ENCODE results near the gene ELMO1. TPM values are rescaled to one million over a fixed set of nuclear protein-coding genes. Genes with fewer than 3 reads are reported as not detected.
"Not testable (repeated sequence)": the region's sequence is repeated elsewhere in the genome, so short reads cannot be mapped to it uniquely, and the experiment has no call there.

ELMO1 gene
- total RNA-seq, 1 donor from 2014 or later, result 59.9 TPM

- no peak for DNase-seq
Observed at GRCh38 chr7:37186753-37187152, 261.9 kb downstream of the ELMO1 start.

- no peak for DNase-seq
Observed at GRCh38 chr7:37181550-37181932, 267.1 kb downstream of the ELMO1 start.

DNA sequence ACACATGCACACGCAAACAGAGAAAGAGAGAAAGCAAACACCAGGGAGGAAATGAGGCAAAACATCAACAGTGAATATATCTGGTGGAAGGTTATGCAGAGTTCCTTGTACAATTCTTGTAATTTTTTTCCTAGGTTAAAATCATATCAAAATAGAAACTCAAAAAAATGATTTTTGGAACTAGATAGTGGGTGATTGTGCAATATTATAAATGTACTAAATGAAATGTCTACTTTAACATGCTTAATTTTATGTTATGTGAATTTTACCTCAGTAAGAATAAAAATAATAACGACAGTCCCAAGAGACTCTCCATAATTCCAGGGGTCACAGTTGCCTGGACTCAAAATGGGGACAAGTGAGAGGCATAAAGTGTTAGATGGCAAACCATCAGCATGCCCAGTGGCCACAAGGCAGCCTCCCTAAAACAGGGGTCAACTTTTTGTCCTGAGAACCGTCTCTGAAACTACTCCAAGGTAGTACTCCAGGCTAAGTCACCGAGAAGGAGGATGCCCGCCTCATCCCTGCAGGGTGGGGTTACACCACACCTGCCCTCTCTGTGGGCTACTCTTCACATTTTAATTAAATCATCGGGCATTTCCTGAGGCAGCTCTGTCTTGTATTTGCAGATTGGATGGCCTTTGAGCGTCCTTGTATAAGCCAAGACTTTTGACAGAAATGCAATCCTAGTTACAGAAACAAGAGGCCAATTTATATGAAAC lies 267.7 kb downstream of the ELMO1 start:
- DNase-seq, result no peak

DNA sequence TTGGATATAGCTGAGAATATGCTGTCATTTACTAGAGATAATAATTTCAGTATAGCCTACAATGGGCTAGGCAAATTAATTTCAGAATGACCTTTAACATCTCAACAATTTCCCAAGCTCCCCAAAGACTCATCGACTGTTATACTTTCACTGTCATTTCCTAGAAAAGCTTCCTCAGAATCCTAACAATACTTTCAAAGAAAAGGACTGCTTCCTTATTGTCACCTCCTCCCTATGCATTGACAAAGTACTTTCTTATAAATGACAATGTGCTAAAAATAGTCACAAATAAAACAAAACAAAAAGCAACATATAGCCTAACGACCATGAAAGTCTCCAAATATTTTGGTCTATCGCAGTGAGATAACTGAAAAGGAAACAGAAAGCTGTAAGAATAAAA lies 272.6 kb downstream of the ELMO1 start:
- no peak for DNase-seq

DNA sequence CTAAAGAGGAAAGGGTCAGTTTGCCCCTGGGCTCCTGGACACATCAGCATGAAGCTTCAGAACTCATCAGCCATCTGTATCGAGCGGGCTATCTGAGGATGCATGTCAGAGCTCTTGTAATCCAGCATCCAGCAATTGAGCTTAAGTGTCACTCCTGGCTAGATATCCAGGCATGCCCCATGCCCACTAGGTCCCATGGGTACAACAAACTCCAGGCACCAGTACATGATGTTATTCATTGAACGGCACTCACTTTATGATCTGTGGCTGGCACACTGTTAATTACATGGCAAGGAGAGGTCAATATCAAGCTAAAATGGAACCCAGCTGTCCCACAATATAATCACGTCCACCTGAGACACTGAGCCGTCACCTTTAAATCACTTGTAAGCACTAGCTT lies 274.2 kb downstream of the ELMO1 start:
- no peak for DNase-seq

DNA sequence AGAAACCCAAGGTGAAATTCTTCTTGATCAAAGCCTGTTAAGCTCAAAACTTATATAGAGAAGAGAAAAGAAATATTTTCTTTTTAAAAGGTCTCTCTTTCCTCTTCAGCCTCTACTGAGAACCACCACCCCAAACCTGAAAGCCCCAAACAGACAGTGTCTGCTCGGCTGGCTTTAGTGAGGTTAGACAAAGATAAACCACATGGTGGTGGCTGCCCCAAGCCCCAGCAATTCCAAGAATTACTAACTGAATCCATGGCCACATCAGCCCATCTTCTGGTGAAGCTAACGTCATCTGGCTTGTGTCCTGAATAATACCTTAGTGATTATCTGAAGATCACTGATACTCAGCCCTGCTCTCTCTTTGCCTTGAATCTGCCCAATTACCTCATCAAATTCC lies 275.0 kb downstream of the ELMO1 start:
- DNase-seq, result no peak

GRCh38 chr7:37162106-37162505 lies 286.6 kb downstream of the ELMO1 start:
- peak; percentile 48 for DNase-seq

- DNase-seq, result no peak
Observed at GRCh38 chr7:37160656-37161055, 288.0 kb downstream of the ELMO1 start.

GRCh38 chr7:37153376-37153775 lies 295.3 kb downstream of the ELMO1 start:
- no peak for DNase-seq

GRCh38 chr7:37151741-37152413 lies 296.8 kb downstream of the ELMO1 start:
- DNase-seq, result no peak

DNA sequence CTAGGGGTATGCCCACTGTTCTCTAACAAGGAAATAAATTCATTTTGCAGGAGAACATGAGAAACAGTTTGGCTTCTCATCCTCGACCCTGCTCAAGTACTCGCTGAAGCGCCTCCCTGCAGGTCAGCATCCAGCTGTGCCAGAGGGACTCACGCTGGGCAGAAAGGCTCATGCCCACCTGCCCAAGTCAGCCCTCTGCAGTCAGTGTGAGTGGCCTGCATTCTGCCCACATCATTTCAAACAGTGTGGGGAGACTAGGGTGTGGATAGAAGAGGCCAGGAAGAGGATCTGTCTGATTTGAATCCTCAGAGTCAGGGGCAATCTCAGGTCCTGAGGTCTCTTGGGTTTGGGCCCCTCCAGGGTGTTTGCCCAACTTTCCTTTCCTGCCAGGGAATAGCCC lies 297.8 kb downstream of the ELMO1 start:
- DNase-seq, result no peak

DNA sequence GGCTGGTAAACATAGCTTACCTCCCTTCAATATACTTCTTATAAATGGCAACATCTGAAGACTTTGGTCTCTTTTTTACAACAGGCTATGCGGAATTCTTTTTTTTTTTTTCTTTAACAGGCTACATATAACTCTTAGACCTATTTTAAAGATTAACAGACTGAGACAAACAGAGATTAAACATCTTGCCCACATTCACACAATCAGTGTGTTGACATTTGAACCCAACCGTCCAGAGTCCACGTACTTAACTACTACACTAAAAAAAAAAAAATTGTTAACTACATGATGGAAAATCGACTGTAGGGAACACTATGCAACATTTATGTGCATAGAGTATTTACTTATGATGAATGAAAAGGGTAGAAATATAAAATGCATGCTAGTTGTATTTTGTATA lies 298.5 kb downstream of the ELMO1 start:
- no peak for DNase-seq

- no peak for DNase-seq
Observed at GRCh38 chr7:37149773-37150124, 298.9 kb downstream of the ELMO1 start.

GRCh38 chr7:37149051-37149772 lies 299.5 kb downstream of the ELMO1 start:
- DNase-seq, result peak; percentile 77

DNA sequence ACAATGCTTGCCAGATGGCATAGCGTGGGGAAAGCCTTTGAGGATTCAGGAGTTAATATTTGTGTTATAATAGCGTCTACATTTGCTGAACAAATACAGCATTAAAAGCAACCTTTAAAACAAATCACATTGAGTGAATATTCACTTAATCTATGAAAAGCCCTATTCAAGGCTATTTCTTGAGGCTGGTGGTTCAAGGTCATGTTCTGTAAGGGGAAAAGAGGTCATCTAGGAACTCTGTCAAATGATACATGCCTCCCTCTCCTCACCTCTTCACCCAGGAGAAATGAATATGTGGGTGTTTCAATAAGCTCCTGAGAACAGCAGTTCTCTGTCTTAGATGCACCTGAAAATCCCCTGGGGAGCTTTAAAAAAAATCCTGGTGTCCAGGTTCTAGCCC lies 303.0 kb downstream of the ELMO1 start:
- no peak for DNase-seq

DNA sequence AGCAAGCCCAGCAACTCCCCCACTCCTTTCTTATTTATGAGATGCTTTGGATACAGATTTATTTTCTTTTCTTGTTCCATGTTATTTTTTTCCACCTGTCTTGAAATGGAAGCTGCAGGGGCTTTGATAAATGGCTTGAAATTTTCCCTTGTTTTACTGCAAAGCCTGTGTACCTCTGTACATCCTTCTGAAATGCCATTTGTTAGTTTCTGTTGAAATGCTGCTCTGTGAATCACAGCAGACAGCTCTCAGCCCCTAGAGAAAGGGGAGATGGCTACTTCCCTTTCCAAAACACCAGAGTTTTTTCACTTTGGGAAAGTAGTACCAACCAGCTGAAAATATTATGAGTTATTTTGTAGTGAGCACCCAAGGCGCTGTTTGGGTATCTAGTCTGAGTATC lies 304.2 kb downstream of the ELMO1 start:
- DNase-seq, result no peak

- DNase-seq, result no peak
Observed at GRCh38 chr7:37142958-37143357, 305.7 kb downstream of the ELMO1 start.

- DNase-seq, result no peak
Observed at GRCh38 chr7:37141742-37142141, 306.9 kb downstream of the ELMO1 start.

DNA sequence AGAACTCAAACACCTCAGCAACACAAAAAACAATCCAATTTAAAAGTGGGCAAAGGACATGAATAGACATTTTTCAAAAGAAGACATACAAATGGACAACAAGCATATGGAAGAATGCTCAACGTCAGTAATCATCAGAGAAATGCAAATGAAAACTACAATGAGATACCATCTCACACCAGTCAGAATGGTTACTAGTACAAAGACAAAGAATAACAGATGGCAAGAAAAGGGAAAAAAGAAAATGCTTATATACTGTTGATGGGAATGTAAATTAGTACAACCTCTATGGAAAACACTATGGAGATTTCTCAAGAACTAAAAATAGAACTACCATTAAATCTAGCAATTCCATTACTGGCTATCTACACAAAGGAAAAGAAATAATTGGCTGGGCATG lies 314.8 kb downstream of the ELMO1 start:
- DNase-seq, result not testable (repeated sequence)

GRCh38 chr7:37131855-37132254 lies 316.8 kb downstream of the ELMO1 start:
- DNase-seq, result no peak

GRCh38 chr7:37129035-37129425 lies 319.6 kb downstream of the ELMO1 start:
- no peak for DNase-seq

GRCh38 chr7:37128327-37129034 lies 320.2 kb downstream of the ELMO1 start:
- no peak for DNase-seq

- DNase-seq, result no peak
Observed at GRCh38 chr7:37119296-37119860, 329.3 kb downstream of the ELMO1 start.

Measured in tongue (tissue), 2 donors.